Coronary artery (tissue), 2 donors: Measurements from ENCODE around the gene TRIO.

Source experiments
- DNase-seq: peaks from one replicate; pipeline ENCODE4 v3.0.0-alpha.2; 2017; ENCODE audit warnings: low spot score
- H3K27ac ChIP-seq, 2 donors: fragments of 200-600 bp; sonication (generic); one replicate each; pipeline ENCODE4 v1.5.1; 2016 to 2019
- H3K4me3 ChIP-seq: fragments of 200-600 bp; sonication (generic); 2 replicates; pipeline ENCODE4 v1.5.1; 2016; ENCODE audit warnings: mild to moderate bottlenecking, moderate library complexity
- TF ChIP-seq, protein P1 (sequence below): fragments of 200-600 bp; sonication (generic); IDR thresholded peaks from one replicate; pipeline ENCODE4 v1.5.1; 2019; ENCODE audit warnings: antibody characterized with exemption

The TRIO gene

DNA sequence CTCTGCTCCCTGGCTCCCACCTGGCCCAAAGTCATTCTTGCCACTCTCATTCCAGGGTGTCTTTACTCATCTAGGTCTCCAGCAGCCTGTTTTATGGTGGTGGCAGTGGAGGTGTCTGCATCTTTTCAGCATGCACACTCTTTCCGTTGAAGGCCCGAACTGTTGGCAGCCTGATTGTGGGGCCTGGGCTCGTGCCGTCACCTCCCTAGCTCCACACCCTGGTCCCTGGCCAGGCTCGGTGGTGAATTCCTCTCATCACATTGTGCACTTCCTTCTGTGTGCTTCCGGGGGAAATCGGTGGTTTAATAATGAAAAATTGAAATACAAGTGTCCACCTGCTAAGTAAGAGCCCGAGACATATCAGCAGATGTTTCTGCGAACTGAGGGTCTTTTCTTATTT is 214.3 kb downstream of the TRIO start:
- DNase-seq: no peak
- H3K27ac ChIP-seq: no peak overlapping the region
- TF ChIP-seq, protein P1, sequence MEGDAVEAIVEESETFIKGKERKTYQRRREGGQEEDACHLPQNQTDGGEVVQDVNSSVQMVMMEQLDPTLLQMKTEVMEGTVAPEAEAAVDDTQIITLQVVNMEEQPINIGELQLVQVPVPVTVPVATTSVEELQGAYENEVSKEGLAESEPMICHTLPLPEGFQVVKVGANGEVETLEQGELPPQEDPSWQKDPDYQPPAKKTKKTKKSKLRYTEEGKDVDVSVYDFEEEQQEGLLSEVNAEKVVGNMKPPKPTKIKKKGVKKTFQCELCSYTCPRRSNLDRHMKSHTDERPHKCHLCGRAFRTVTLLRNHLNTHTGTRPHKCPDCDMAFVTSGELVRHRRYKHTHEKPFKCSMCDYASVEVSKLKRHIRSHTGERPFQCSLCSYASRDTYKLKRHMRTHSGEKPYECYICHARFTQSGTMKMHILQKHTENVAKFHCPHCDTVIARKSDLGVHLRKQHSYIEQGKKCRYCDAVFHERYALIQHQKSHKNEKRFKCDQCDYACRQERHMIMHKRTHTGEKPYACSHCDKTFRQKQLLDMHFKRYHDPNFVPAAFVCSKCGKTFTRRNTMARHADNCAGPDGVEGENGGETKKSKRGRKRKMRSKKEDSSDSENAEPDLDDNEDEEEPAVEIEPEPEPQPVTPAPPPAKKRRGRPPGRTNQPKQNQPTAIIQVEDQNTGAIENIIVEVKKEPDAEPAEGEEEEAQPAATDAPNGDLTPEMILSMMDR: no peak
- H3K4me3 ChIP-seq: no peak overlapping the region

DNA sequence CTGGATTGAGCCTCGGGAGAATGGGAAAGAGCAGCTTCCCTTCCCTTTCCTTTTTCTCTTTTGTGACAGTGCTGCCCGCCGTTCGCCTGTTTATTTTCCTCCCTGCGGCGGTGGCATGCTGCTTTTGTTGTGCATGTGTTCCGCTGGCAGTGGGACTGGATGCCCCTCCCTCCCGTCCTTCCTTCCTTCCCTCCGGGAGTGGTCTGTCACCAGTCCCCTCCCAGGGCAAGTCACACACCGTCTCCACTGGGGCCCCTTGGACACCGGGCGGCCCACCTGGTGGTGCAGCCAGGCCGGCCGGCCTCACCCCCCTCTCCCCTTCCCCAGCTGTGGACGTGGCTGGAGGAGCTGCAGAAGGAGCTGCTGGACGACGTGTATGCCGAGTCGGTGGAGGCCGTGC is 214.7 kb downstream of the TRIO start:
- no peak overlapping the region for H3K27ac ChIP-seq
- TF ChIP-seq, protein P1: no peak
- DNase-seq: no peak
- no peak overlapping the region for H3K4me3 ChIP-seq

DNA sequence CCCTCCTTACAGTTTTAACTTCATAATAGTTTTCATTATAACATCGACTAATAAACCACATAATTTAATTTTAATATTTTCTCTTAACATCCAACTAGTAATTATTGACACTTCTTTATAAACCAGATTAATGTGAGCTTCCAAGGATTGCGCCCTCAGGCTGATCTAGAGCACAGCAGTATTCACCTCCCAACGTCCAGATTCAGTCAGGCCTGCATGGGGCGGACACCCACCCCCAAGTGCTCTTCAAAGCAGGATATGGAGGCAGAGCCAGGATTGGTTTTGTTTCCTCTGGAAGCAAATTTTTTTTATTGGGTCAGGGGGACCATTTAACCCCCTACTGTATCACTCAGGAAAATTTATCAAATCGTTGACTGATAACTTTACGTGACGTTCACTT is 215.4 kb downstream of the TRIO start:
- TF ChIP-seq, protein P1: no peak
- DNase-seq: no peak
- Histone ChIP-seq H3K4me3 (no peak overlapping the region), H3K27ac (no peak overlapping the region)

DNA sequence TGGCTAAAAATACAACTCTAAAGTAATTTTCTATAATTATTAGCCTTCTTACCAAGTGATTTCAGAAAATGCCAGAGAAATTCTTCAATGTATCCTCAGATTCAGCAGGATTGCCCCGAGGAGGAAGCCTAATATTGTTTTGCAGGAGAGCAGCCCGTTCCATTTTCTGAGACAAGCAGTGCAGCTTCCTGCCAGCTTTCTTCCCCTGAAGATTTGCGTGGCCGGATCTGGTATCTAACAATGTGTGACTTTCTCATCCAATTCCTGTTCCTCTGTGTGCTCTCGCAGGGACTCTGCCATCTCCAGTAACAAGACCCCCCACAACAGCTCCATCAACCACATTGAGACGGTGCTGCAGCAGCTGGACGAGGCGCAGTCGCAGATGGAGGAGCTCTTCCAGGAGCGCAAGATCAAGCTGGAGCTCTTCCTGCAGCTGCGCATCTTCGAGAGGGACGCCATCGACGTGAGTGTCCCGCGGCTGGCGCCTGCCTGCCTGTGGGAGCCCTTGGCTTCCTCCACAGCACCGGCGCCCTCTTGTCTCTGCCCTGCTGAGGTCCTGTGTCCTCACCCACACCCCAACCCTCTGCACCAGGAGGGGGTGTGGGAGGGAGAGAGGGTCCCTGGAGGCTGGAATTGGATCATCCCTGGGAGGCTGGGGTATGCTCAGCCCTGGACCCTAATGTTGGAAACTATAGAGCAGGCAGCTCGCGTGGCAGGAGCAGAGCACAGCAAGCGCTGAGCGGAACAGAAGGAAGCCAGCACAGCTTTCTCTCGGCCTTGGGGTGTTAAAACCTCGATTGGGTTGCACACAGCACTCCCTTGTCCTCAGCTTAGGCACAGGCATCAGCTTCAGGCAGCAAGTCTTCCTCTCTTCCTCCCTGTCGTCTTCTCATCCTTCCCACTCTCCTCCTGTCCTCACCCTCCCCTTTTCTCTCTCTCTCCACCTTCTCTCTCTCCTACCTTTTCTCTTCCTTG is 216.2 kb downstream of the TRIO start:
- TF ChIP-seq, protein P1: no peak
- Histone ChIP-seq H3K4me3 (no peak overlapping the region), H3K27ac (no peak overlapping the region)
- DNase-seq: no peak

DNA sequence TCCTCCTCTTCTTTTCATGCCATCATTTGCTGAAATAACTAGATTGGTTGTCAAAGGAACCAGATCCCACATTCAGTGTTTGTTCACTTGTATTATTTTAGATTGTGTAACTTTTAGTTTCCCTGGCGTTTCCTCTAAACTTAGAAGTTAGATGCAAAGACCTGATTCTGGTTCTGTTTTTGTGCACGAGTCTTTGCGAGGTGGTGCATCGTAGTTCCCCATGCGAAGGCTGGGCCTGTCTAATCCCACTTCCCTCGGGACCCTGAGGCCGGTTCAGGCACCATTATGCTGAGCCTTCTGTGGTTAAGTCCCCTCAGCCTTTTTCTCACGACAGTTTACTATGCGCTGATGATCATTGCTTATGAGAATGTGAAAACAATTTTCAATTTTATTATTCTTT is 219.3 kb downstream of the TRIO start:
- no peak overlapping the region for H3K27ac ChIP-seq
- TF ChIP-seq, protein P1: no peak
- DNase-seq: no peak
- H3K4me3 ChIP-seq: no peak overlapping the region

DNA sequence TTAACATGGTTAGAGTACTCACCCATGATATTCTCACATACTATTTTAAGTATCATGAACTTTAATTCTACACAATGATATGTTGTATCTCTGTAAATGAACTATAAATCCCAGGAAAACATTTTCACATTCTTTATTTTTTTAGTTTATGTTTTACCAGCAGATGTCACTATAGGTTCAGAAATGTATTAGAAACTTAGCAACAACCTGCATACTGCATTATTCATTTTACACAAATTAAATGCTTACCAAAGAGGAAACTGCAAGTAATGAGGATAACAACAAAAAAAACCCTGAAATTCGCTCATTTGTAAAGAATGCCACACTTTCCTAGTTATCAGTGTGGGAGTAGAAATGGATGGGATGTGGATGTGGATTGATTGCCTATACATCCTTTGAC is 221.0 kb downstream of the TRIO start:
- no peak for DNase-seq
- Histone ChIP-seq H3K4me3 (no peak overlapping the region), H3K27ac (no peak overlapping the region)
- TF ChIP-seq, protein P1: no peak
